Measurements from ENCODE around the gene RHOU.

RHOU gene

GRCh38 chr1:228794810-228795209, 59.5 kb downstream of the RHOU start:
- Histone ChIP-seq H3K9me3 (ENCODE audit: control insufficient read depth, insufficient read depth, low read length) (no peaks in the 10 kb centered on the region), H3K36me3 (ENCODE audit: insufficient read depth, low read length) (no peaks in the 10 kb centered on the region), H3K4me1 (ENCODE audit: insufficient read depth, low read length) (no peaks in the 10 kb centered on the region), H3K9ac (ENCODE audit: low read depth, low read length) (no peak overlapping the region)

- H3K36me3 ChIP-seq (ENCODE audit: insufficient read depth, low read length) = no peaks in the 10 kb centered on the region
- no peaks in the 10 kb centered on the region for H3K4me1 ChIP-seq (ENCODE audit: insufficient read depth, low read length)
- H3K9ac ChIP-seq (ENCODE audit: low read depth, low read length) = no peak overlapping the region
- no peaks in the 10 kb centered on the region for H3K9me3 ChIP-seq (ENCODE audit: control insufficient read depth, insufficient read depth, low read length)
These were observed 60.3 kb downstream of the RHOU start for GRCh38 chr1:228795596-228795995.
